ENCODE results near the gene SRRM5.
"Not testable (repeated sequence)": the region's sequence is repeated elsewhere in the genome, so short reads cannot be mapped to it uniquely, and the experiment has no call there.

SRRM5 gene

DNA sequence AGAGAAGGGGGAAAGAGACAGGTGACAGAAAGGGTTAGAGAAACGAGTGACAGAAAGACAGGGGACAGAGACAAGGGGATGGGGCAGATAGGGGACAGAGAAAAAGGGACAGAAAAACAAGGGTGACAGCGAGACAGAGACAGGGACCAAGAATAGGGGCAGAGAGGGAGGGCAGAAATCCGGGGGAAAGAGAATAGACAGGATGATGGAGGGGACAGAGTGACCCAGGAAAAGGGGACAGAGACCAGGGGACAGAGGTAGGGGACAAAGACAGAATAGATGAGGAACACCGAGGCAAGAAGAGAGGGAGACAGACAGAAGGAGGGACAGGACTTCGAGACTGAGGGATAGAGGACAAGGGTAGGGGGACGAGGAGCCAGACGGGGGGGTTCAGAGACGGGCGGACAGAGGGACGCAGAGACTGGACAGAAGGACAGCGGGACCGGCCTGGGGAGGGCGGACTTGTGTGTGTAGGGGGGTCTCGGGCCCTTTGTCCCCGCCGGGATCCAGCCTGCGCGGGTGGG, 27.2 kb downstream of the SRRM5 start:
- DNase-seq (ENCODE audit: low read depth): no peak

DNA sequence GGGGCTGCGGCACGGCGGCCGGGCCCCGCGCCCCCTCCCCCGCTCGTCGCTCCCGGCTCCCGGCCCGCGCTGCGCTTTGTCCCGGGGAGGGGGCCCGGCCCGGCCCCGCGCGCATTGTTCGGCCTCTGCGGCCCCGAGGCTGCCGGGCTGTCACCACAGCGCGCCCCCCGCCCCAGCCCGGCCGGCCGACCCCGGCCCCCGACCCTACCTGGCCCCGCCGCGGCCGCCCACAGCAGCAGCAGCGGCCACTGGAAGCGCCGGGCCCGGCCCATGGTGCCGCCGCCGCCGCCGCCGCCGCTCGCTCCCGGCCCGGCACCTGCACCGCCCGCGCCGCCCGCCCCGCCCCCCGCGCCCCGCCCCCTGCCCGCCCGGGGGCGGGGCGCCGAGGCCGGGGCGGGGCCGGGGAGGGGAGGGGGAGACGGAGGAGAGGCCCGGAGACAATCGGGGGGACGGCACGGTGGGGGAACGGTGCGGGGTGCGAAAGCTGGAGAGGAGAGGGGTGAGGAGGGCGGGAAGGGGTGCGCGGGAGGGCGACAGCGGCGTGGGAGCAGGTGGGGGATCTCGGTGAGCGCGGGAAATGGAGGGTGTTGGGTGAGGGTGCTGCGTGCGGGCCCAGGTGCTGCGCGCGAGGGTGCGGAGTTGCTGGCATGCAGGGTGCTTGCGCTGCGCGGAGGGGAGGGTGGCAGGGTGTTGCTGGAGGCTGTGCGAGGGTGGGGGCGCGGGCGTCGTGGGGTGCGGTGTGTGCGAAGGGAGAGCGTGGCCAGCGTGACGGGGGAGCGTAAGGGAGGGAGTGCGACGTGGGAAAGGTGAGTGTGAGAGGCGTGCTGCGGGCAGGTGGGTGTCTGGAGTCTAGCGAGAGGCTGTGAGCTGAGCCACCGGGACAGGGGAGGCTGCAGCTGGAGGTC, 27.9 kb downstream of the SRRM5 start, which contains the start of gene CADM4:
Gene CADM4, minus strand, starts transcription at position 332 of the 905 bp plus-strand sequence. Its CDS starts 60 bp downstream, at position 272.
- DNase-seq (ENCODE audit: low read depth): peak; percentile 36

DNA sequence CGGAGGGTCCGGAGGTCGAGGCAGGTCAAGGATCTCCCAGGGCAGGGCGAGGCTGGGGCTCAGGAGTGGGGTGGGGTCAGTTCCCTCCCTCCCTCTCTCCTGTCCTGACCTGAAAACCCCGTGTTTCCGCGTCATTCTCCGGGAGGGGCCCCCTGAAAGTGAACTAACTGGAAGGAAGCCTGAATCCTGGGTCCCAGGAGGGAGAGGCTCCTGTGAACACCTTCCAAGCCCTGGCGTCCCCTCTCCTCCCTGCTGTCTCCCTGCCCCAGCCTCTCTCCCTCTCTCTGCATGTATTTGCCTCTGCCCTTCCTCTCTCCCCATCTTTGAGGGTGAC, 28.5 kb downstream of the SRRM5 start:
- no peak for DNase-seq (ENCODE audit: low read depth)

GRCh38 chr19:43641333-43641732, 29.4 kb downstream of the SRRM5 start:
- DNase-seq (ENCODE audit: low read depth): no peak

DNA sequence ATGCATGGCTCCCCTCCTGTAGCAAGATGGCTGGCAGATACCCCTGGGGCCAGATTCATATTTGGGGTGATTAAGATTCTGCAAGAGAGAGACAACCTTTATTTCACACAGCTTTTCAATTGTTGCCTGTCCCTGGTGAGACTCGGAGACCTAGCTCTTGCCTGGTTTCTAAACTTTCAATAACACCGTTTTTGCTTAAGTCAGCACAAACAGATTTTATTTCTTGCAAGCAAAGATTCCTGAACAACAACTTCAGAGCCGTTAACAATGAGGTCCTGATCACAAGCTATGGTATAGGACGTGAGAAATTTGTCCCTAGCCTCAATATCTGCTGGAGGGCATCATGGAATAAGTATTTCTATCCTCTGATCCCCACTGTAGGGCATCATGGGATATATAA, 30.6 kb downstream of the SRRM5 start:
- no peak for DNase-seq (ENCODE audit: low read depth)

- no peak for DNase-seq (ENCODE audit: low read depth)
Measured at GRCh38 chr19:43643326-43643725, 31.4 kb downstream of the SRRM5 start.

DNA sequence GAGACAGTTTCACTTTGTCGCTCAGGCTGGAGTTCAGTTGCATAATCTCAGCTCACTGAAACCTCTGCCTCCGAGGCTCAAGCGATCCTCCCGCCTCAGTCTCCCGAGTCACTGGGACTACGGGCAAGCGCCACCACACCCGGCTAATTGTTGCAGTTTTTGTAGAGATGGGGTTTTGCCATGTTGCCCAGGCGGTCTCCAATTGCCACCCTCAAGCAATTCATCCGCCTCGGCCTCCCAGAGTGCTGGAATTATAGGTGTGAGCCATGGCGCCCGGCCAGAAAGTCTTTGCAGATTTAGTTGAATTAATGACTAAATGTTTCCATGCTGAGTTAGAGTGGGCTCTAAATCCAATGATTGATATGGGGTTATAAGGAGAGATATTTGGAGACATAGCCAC, 32.3 kb downstream of the SRRM5 start:
- DNase-seq (ENCODE audit: low read depth): no peak

- DNase-seq (ENCODE audit: low read depth): no peak
Measured at GRCh38 chr19:43648633-43649032, 36.7 kb downstream of the SRRM5 start.

DNA sequence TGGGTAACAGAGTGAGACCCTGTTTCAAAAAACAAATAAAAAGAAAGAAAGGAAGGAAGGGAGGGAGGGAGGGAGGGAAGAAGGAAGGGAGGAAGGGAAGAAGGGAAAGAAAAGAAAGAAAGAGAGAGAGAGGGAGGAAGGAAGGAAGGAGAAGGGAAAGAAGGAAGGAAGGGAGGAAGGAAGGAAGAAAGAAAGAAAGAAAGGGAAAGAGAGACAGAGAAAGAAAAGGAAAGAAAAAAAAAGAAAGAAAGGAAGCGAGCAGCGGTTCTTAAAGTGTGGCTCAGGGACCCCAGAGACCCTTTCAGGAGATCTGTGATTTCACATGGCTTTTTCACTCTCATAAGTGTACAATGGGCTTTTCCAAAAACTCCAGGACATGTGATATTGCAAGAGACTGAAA, 37.6 kb downstream of the SRRM5 start:
- DNase-seq (ENCODE audit: low read depth): no peak

DNA sequence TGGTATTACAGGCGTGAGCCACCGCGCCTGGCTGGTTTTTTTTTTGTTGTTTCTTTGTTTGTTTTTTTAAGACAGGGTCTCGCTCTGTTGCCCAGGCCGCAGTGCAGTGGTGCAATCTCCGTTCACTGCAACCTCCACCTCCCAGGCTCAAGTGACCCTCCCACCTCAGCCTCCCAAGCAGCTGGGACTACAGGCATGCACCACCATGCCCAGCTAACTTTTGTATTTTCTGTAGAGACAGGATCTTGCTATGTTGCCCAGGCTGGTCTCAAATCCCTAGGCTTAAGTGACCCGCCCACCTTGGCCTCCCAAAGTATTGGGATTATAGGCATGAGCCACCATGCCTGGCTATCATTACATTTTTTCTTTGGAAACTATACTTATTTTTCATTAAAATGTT, 38.4 kb downstream of the SRRM5 start:
- not testable (repeated sequence) for DNase-seq (ENCODE audit: low read depth)

DNA sequence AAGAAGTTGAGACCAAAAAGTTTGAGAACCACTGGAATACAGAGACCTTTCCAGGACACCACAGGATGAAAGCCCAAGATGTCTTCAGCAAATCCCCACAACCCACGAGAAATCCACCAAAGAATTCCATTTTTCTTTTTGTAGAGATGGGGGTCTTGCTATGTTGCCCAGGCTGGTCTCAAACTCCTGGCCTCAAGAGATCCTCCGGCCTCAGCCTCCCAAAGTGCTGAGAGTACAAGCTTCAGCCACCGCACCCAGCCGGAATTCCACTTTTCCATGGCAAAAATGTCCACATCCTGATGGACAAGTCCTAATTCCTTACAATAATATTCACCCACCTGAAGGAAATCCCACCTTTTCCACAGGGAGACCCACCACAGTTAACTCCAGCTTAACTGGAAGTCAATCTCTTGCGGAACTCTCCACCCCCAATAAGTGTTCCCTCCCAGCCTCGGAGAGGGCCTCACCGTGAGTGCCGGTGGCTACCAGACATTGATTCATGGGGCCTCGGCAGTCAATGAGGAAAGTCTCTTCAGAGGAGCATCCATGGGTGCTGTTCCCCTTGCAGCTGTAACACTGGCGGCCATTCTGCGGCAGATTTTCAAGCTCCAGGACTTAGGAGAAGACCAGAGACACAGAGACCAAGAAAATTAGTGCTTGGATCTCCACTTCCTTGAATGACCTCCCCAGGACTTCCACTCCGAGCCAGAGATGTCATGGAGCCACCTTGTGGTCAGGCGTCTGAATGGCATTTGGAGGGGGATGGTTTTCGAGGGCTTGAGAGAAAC, 40.1 kb downstream of the SRRM5 start:
- no peak for DNase-seq (ENCODE audit: low read depth)

DNA sequence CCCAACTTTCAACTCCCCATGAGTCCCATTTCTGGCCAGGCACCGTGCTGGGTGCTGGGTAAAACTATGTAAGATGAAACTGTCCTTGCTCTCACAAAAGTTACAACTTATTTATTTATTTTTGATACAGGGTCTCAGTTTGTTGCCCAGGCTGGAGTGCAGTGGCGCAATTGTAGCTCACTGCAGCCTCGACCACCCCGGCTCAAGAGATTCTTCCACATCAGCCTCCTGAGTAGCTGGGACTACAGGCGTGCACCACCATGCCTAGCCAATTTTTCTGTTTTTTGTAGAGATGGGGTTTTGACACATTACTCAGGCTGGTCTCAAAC, 40.6 kb downstream of the SRRM5 start:
- no peak for DNase-seq (ENCODE audit: low read depth)

GRCh38 chr19:43656436-43656835, 44.5 kb downstream of the SRRM5 start:
- DNase-seq (ENCODE audit: low read depth): no peak

GRCh38 chr19:43658001-43658400, 46.1 kb downstream of the SRRM5 start:
- no peak for DNase-seq (ENCODE audit: low read depth)

DNA sequence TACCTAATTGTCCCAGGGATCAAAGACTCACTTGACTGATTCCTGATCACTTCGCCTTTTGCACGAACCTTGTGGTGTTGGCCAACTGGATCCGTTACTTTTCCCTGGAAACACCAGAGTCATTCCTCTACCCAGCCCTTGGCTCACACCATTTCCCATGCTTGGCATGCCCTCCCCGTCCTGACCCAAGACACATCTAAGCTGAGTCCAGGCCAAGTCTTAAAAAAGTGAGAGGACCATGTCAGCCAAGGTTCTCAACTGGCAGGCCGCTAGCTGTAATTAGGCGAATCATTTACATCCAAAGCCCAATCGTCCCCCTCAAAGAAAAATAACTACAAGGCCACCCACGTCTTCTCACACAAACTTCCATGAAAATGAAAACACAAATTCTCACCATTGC, 46.6 kb downstream of the SRRM5 start:
- no peak for DNase-seq (ENCODE audit: low read depth)

- no peak for DNase-seq (ENCODE audit: low read depth)
Measured at GRCh38 chr19:43660301-43660970, 48.5 kb downstream of the SRRM5 start.

- DNase-seq (ENCODE audit: low read depth): no peak
Measured at GRCh38 chr19:43660971-43661360, 49.1 kb downstream of the SRRM5 start.

GRCh38 chr19:43662487-43662886, 50.6 kb downstream of the SRRM5 start:
- DNase-seq (ENCODE audit: low read depth): no peak

GRCh38 chr19:43664018-43664417, 52.1 kb downstream of the SRRM5 start:
- no peak for DNase-seq (ENCODE audit: low read depth)

Measured in activated T-cell treated with anti-CD3 and anti-CD28 coated beads for 1 hour (primary cell).